Measurements from ENCODE around the gene CAMTA1.

The CAMTA1 gene

GRCh38 chr1:7780976-7781375 is 995.7 kb downstream of the CAMTA1 start:
- Histone ChIP-seq H3K4me3 (ENCODE audit: low read depth in 1 of 5, low read length in 5 of 5) (no peak overlapping the region), H3K27me3 (ENCODE audit: control insufficient read depth in 5 of 5, insufficient read depth in 4 of 5, low read length in 5 of 5) (no peaks in the 10 kb centered on the region), H3K4me1 (ENCODE audit: control insufficient read depth in 5 of 5, insufficient read depth in 5 of 5, low read length in 5 of 5) (peaks cover 3 to 33% (median 28%) of the 10 kb centered on the region in 5 donors), H3K27ac (ENCODE audit: low read depth, low read length) (peak overlapping the region; percentile 67), H3K9ac (ENCODE audit: low read length in 5 of 5) (no peak overlapping the region), H3K36me3 (ENCODE audit: control insufficient read depth in 5 of 5, insufficient read depth in 5 of 5, low read length in 5 of 5) (peaks cover 22 to 55% (median 46%) of the 10 kb centered on the region in 5 donors), H3K9me3 (ENCODE audit: control insufficient read depth in 5 of 5, low read length in 5 of 5) (no peaks in the 10 kb centered on the region)

- peaks cover 22 to 55% (median 46%) of the 10 kb centered on the region in 5 donors for H3K36me3 ChIP-seq (ENCODE audit: control insufficient read depth in 5 of 5, insufficient read depth in 5 of 5, low read length in 5 of 5)
- peak overlapping the region; percentile 67 for H3K27ac ChIP-seq (ENCODE audit: low read depth, low read length)
- no peak overlapping the region for H3K4me3 ChIP-seq (ENCODE audit: low read depth in 1 of 5, low read length in 5 of 5)
These were observed 996.2 kb downstream of the CAMTA1 start for GRCh38 chr1:7781501-7781900.

GRCh38 chr1:7781923-7782495 is 996.8 kb downstream of the CAMTA1 start:
- peaks cover 3 to 38% (median 36%) of the 10 kb centered on the region in 5 donors for H3K4me1 ChIP-seq (ENCODE audit: control insufficient read depth in 5 of 5, insufficient read depth in 5 of 5, low read length in 5 of 5)
- no peaks in the 10 kb centered on the region for H3K27me3 ChIP-seq (ENCODE audit: control insufficient read depth in 5 of 5, insufficient read depth in 4 of 5, low read length in 5 of 5)
- H3K4me3 ChIP-seq (ENCODE audit: low read depth in 1 of 5, low read length in 5 of 5), result no peak overlapping the region
- H3K9ac ChIP-seq (ENCODE audit: low read length in 5 of 5), result no peak overlapping the region
- H3K9me3 ChIP-seq (ENCODE audit: control insufficient read depth in 5 of 5, low read length in 5 of 5), result no peaks in the 10 kb centered on the region
- H3K36me3 ChIP-seq (ENCODE audit: control insufficient read depth in 5 of 5, insufficient read depth in 5 of 5, low read length in 5 of 5), result peaks cover 28 to 55% (median 48%) of the 10 kb centered on the region in 5 donors
- H3K27ac ChIP-seq (ENCODE audit: low read depth, low read length), result peak overlapping the region; percentile 67

More at GRCh38 chr1:7781501-7781900, 996.2 kb downstream of the CAMTA1 start:
- Histone ChIP-seq H3K9me3 (ENCODE audit: control insufficient read depth in 5 of 5, low read length in 5 of 5) (no peaks in the 10 kb centered on the region), H3K27me3 (ENCODE audit: control insufficient read depth in 5 of 5, insufficient read depth in 4 of 5, low read length in 5 of 5) (no peaks in the 10 kb centered on the region), H3K4me1 (ENCODE audit: control insufficient read depth in 5 of 5, insufficient read depth in 5 of 5, low read length in 5 of 5) (peaks cover 3 to 34% (median 31%) of the 10 kb centered on the region in 5 donors), H3K9ac (ENCODE audit: low read length in 5 of 5) (no peak overlapping the region)

GRCh38 chr1:7783178-7783711 is 998.0 kb downstream of the CAMTA1 start:
- Histone ChIP-seq H3K27me3 (ENCODE audit: control insufficient read depth in 5 of 5, insufficient read depth in 4 of 5, low read length in 5 of 5) (no peaks in the 10 kb centered on the region), H3K4me1 (ENCODE audit: control insufficient read depth in 5 of 5, insufficient read depth in 5 of 5, low read length in 5 of 5) (peaks cover 3 to 46% (median 40%) of the 10 kb centered on the region in 5 donors), H3K36me3 (ENCODE audit: control insufficient read depth in 5 of 5, insufficient read depth in 5 of 5, low read length in 5 of 5) (peaks cover 29 to 54% (median 44%) of the 10 kb centered on the region in 5 donors), H3K27ac (ENCODE audit: low read depth, low read length) (peak overlapping the region; percentile 67), H3K4me3 (ENCODE audit: low read depth in 1 of 5, low read length in 5 of 5) (peak overlapping the region; percentile 36 to 69 (median 63)), H3K9me3 (ENCODE audit: control insufficient read depth in 5 of 5, low read length in 5 of 5) (no peaks in the 10 kb centered on the region), H3K9ac (ENCODE audit: low read length in 5 of 5) (peak overlapping the region in 2 of 5 donors; percentile 55 to 73)

- peak within 1 kb of the TSS; percentile 72 to 85 (median 80) for H3K4me3 ChIP-seq (ENCODE audit: low read depth in 1 of 5, low read length in 5 of 5)
- H3K4me1 ChIP-seq (ENCODE audit: control insufficient read depth in 5 of 5, insufficient read depth in 5 of 5, low read length in 5 of 5), result peaks cover 3 to 47% (median 40%) of the 10 kb centered on the region in 5 donors
- no peaks in the 10 kb centered on the region for H3K9me3 ChIP-seq (ENCODE audit: control insufficient read depth in 5 of 5, low read length in 5 of 5)
- no peaks in the 10 kb centered on the region for H3K27me3 ChIP-seq (ENCODE audit: control insufficient read depth in 5 of 5, insufficient read depth in 4 of 5, low read length in 5 of 5)
- H3K27ac ChIP-seq (ENCODE audit: low read depth, low read length), result peak within 1 kb of the TSS; percentile 67
- H3K9ac ChIP-seq (ENCODE audit: low read length in 5 of 5), result peak within 1 kb of the TSS in 4 of 5 donors; percentile 58 to 83 (median 73)
- peaks cover 31 to 50% (median 42%) of the 10 kb centered on the region in 5 donors for H3K36me3 ChIP-seq (ENCODE audit: control insufficient read depth in 5 of 5, insufficient read depth in 5 of 5, low read length in 5 of 5)
These were observed 998.7 kb downstream of the CAMTA1 start, which contains the start of gene PER3 for GRCh38 chr1:7783826-7784491. TSS of gene PER3 (plus strand) at chr1:7784291. CDS start at chr1:7784878, 587 bp downstream.

GRCh38 chr1:7784492-7785071 is 999.3 kb downstream of the CAMTA1 start:
- Histone ChIP-seq H3K27ac (ENCODE audit: low read depth, low read length) (peak overlapping the region; percentile 50), H3K36me3 (ENCODE audit: control insufficient read depth in 5 of 5, insufficient read depth in 5 of 5, low read length in 5 of 5) (peaks cover 32 to 50% (median 42%) of the 10 kb centered on the region in 5 donors), H3K9me3 (ENCODE audit: control insufficient read depth in 5 of 5, low read length in 5 of 5) (no peaks in the 10 kb centered on the region), H3K27me3 (ENCODE audit: control insufficient read depth in 5 of 5, insufficient read depth in 4 of 5, low read length in 5 of 5) (no peaks in the 10 kb centered on the region), H3K4me1 (ENCODE audit: control insufficient read depth in 5 of 5, insufficient read depth in 5 of 5, low read length in 5 of 5) (peaks cover 3 to 51% (median 40%) of the 10 kb centered on the region in 5 donors), H3K9ac (ENCODE audit: low read length in 5 of 5) (peak overlapping the region in 4 of 5 donors; percentile 58 to 83 (median 73)), H3K4me3 (ENCODE audit: low read depth in 1 of 5, low read length in 5 of 5) (peak overlapping the region; percentile 72 to 85 (median 80))

- Histone ChIP-seq H3K36me3 (ENCODE audit: control insufficient read depth in 5 of 5, insufficient read depth in 5 of 5, low read length in 5 of 5) (peaks cover 33 to 50% (median 45%) of the 10 kb centered on the region in 5 donors), H3K4me1 (ENCODE audit: control insufficient read depth in 5 of 5, insufficient read depth in 5 of 5, low read length in 5 of 5) (peaks cover 3 to 51% (median 40%) of the 10 kb centered on the region in 5 donors), H3K4me3 (ENCODE audit: low read depth in 1 of 5, low read length in 5 of 5) (peak overlapping the region; percentile 72 to 85 (median 80)), H3K9ac (ENCODE audit: low read length in 5 of 5) (peak overlapping the region in 4 of 5 donors; percentile 58 to 83 (median 73)), H3K27me3 (ENCODE audit: control insufficient read depth in 5 of 5, insufficient read depth in 4 of 5, low read length in 5 of 5) (no peaks in the 10 kb centered on the region), H3K9me3 (ENCODE audit: control insufficient read depth in 5 of 5, low read length in 5 of 5) (no peaks in the 10 kb centered on the region), H3K27ac (ENCODE audit: low read depth, low read length) (peak overlapping the region; percentile 50)
These were observed 999.9 kb downstream of the CAMTA1 start for GRCh38 chr1:7785108-7785507.

GRCh38 chr1:7786795-7787194 is 1001.5 kb downstream of the CAMTA1 start:
- Histone ChIP-seq H3K9ac (ENCODE audit: low read length in 5 of 5) (peak overlapping the region in 1 of 5 donors; percentile 10), H3K9me3 (ENCODE audit: control insufficient read depth in 5 of 5, low read length in 5 of 5) (peaks cover 0 to 5% (median 2%) of the 10 kb centered on the region in 5 donors), H3K4me3 (ENCODE audit: low read depth in 1 of 5, low read length in 5 of 5) (no peak overlapping the region), H3K4me1 (ENCODE audit: control insufficient read depth in 5 of 5, insufficient read depth in 5 of 5, low read length in 5 of 5) (peaks cover 3 to 50% (median 40%) of the 10 kb centered on the region in 5 donors), H3K36me3 (ENCODE audit: control insufficient read depth in 5 of 5, insufficient read depth in 5 of 5, low read length in 5 of 5) (peaks cover 36 to 53% (median 47%) of the 10 kb centered on the region in 5 donors), H3K27me3 (ENCODE audit: control insufficient read depth in 5 of 5, insufficient read depth in 4 of 5, low read length in 5 of 5) (no peaks in the 10 kb centered on the region), H3K27ac (ENCODE audit: low read depth, low read length) (no peak overlapping the region)

- Histone ChIP-seq H3K9ac (ENCODE audit: low read length in 5 of 5) (no peak overlapping the region), H3K27ac (ENCODE audit: low read depth, low read length) (no peak overlapping the region), H3K4me1 (ENCODE audit: control insufficient read depth in 5 of 5, insufficient read depth in 5 of 5, low read length in 5 of 5) (peaks cover 3 to 33% (median 22%) of the 10 kb centered on the region in 5 donors), H3K36me3 (ENCODE audit: control insufficient read depth in 5 of 5, insufficient read depth in 5 of 5, low read length in 5 of 5) (peaks cover 56 to 77% (median 71%) of the 10 kb centered on the region in 5 donors), H3K4me3 (ENCODE audit: low read depth in 1 of 5, low read length in 5 of 5) (no peak overlapping the region), H3K9me3 (ENCODE audit: control insufficient read depth in 5 of 5, low read length in 5 of 5) (peaks cover 0 to 5% (median 2%) of the 10 kb centered on the region in 5 donors), H3K27me3 (ENCODE audit: control insufficient read depth in 5 of 5, insufficient read depth in 4 of 5, low read length in 5 of 5) (no peaks in the 10 kb centered on the region)
These were observed 1004.6 kb downstream of the CAMTA1 start for GRCh38 chr1:7789828-7790227.

All from subcutaneous abdominal adipose tissue (tissue), 5 donors.